ENCODE measurements around the gene BIN2.
"Not testable (repeated sequence)": the region's sequence is repeated elsewhere in the genome, so short reads cannot be mapped to it uniquely, and the experiment has no call there.

Gene BIN2

DNA sequence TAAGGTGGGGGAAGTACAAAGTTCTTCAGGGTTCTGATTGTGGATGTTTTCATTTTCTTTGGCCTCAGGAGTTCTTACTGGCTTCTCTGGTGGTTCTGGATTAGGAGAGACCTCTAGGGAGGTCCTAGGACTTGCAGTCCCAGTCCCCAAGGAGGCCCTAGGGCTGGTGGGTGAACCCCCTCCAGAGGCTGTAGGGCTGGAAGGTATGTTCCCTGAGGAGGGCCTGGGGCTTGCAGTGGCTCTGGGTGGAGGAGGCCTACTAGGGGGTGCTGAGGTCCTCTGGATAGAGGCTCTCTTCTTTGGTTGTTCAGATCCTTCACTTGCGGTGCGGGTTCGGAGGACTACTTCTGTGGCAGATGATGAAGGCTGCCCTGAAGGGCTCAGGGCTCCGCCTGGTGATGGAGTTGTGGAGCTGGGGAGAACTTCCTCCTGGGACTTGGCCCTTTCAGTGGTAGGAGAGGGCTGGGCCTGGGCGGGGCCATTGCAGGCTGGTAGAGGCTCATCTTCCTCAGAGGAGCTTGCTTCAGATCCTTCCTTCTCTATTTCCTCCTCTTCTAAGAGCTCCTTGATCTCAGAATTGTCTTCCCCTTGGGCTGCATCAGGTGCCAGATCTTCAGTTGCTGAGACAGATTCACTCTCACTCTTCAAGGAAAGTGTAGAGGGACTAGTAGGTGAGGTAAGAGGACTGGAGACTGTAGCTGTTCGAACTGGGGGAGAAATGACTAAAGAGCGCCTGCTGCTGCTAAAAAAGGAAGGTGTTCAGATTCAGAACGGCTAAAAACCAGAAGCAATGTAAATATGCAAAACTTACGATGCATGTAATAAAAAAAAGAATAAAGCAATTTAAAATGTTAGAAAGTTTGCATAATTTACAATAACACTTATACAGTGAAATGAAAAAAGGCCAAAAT, 32.1 kb downstream of the BIN2 start:
- not testable (repeated sequence) for H3K36me3 ChIP-seq (ENCODE audit: control insufficient read depth in 1 of 2, insufficient read depth in 2 of 2, low read length in 2 of 2); H3K4me3 ChIP-seq (ENCODE audit: low read depth in 1 of 2, low read length in 2 of 2); H3K27me3 ChIP-seq (ENCODE audit: control insufficient read depth in 1 of 2, insufficient read depth in 2 of 2, low read length in 2 of 2); H3K9me3 ChIP-seq (ENCODE audit: control insufficient read depth in 1 of 2, low read length in 2 of 2); H3K9ac ChIP-seq (ENCODE audit: low read depth in 1 of 2, low read length in 2 of 2); H3K27ac ChIP-seq (ENCODE audit: low read depth, low read length); H3K4me1 ChIP-seq (ENCODE audit: control insufficient read depth in 1 of 2, insufficient read depth in 2 of 2, low read length in 2 of 2)

DNA sequence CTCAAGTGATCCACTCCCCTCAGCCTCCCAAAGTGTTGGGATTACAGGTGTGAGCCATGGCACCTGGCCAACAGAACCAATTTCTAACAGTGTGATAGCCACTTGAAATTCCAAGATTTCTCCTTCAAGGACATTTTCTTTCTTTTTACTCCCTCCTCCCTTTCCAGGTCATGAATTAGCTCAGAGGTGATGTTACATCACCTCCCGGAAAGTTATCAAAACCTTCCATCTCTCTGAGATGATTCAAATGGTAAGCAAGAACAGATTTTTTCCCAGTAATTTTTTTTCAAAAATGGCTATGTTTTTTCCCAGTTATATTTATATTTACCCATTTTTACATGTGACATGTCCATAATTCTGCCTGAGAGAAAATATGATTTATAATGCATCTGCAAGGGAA, 38.1 kb downstream of the BIN2 start:
- Histone ChIP-seq H3K4me1 (ENCODE audit: control insufficient read depth in 1 of 2, insufficient read depth in 2 of 2, low read length in 2 of 2) (no peaks in the 10 kb centered on the region), H3K27me3 (ENCODE audit: control insufficient read depth in 1 of 2, insufficient read depth in 2 of 2, low read length in 2 of 2) (no peaks in the 10 kb centered on the region), H3K9ac (ENCODE audit: low read depth in 1 of 2, low read length in 2 of 2) (no peak overlapping the region), H3K9me3 (ENCODE audit: control insufficient read depth in 1 of 2, low read length in 2 of 2) (no peaks in the 10 kb centered on the region), H3K4me3 (ENCODE audit: low read depth in 1 of 2, low read length in 2 of 2) (no peak overlapping the region), H3K36me3 (ENCODE audit: control insufficient read depth in 1 of 2, insufficient read depth in 2 of 2, low read length in 2 of 2) (peaks cover 0 to 5% of the 10 kb centered on the region in 2 donors), H3K27ac (ENCODE audit: low read depth, low read length) (no peak overlapping the region)

DNA sequence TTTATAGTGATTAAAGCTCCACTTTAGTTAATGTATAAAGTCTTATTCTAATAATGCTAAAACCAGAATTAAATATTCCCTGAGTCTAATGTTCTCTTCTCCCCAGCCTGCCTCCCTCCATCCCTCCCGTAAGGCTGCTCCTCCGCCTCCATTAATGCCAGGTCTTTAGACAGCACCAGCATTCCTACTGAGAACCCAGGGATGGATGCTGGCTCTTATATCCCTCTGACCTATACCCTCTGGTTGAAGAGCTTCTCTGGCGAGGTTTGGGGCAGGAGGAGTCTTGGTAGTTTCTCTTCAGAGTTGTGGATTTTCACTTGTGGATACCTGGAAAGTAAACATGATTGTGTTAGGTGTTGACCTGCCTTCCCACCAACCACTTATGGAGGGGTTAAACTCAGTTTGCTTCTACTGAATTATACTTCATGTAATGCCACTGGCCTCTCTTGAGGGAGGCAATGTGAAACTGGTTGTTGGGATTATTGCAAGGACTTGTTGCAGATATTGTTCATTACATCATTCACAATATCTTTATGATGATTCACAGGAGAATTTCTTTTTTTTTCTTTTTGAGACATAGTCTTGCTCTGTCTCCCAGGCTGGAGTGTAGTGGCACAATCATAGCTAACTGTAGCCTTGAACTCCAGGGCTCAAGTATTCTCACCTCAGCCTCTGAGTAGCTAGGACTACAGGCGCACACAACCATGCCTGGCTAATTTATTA, 42.6 kb downstream of the BIN2 start:
- peaks cover 0 to 5% of the 10 kb centered on the region in 2 donors for H3K36me3 ChIP-seq (ENCODE audit: control insufficient read depth in 1 of 2, insufficient read depth in 2 of 2, low read length in 2 of 2)

DNA sequence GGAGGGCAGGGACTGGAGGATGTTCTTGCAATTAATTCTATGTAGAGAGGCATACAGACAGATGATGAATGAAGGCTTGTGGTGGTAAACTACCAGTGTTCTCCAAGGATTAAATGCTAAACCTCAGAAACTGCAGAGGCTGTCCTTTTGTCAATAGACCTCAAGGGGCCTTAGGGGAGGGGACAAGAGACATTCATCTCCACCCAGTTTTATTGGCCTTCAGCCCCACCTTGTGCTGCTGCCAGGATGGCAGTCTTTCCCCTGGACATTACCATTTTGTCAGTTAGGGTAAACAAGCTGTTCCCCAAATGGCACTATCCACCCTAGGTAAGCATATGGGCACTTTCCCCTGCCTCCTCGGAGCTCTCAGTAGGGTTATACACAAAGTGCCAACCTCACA, 48.9 kb downstream of the BIN2 start:
- Histone ChIP-seq H3K36me3 (ENCODE audit: control insufficient read depth in 1 of 2, insufficient read depth in 2 of 2, low read length in 2 of 2) (no peaks in the 10 kb centered on the region), H3K27me3 (ENCODE audit: control insufficient read depth in 1 of 2, insufficient read depth in 2 of 2, low read length in 2 of 2) (no peaks in the 10 kb centered on the region), H3K9ac (ENCODE audit: low read depth in 1 of 2, low read length in 2 of 2) (no peak overlapping the region), H3K9me3 (ENCODE audit: control insufficient read depth in 1 of 2, low read length in 2 of 2) (no peaks in the 10 kb centered on the region), H3K4me3 (ENCODE audit: low read depth in 1 of 2, low read length in 2 of 2) (no peak overlapping the region), H3K27ac (ENCODE audit: low read depth, low read length) (no peak overlapping the region), H3K4me1 (ENCODE audit: control insufficient read depth in 1 of 2, insufficient read depth in 2 of 2, low read length in 2 of 2) (peaks cover 14 to 16% of the 10 kb centered on the region in 2 donors)

More for the DNA sequence above, 42.6 kb downstream of the BIN2 start:
- H3K27me3 ChIP-seq (ENCODE audit: control insufficient read depth in 1 of 2, insufficient read depth in 2 of 2, low read length in 2 of 2) = no peaks in the 10 kb centered on the region
- no peak overlapping the region for H3K27ac ChIP-seq (ENCODE audit: low read depth, low read length)
- H3K9me3 ChIP-seq (ENCODE audit: control insufficient read depth in 1 of 2, low read length in 2 of 2) = no peaks in the 10 kb centered on the region
- H3K4me3 ChIP-seq (ENCODE audit: low read depth in 1 of 2, low read length in 2 of 2) = no peak overlapping the region
- H3K9ac ChIP-seq (ENCODE audit: low read depth in 1 of 2, low read length in 2 of 2) = no peak overlapping the region
- H3K4me1 ChIP-seq (ENCODE audit: control insufficient read depth in 1 of 2, insufficient read depth in 2 of 2, low read length in 2 of 2) = no peaks in the 10 kb centered on the region

DNA sequence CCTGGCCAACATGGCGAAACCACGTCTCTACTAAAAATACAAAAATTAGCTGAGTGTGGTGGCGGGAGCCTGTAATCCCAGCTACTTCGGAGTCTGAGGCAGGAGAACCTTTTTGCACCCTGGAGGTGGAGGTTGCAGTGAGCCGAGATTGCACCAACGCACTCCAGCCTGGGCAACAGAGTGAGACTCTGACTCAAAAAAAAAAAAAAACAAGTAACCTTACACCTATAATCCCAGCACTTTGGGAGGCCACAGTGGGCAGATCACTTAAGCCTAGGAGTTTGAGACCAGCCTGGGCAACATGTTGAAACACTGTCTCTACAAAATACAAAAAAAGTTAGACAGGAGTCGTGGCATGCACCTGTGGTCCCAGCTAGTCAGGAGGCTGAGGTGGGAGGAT, 51.2 kb downstream of the BIN2 start:
- peaks cover 16 to 21% of the 10 kb centered on the region in 2 donors for H3K4me1 ChIP-seq (ENCODE audit: control insufficient read depth in 1 of 2, insufficient read depth in 2 of 2, low read length in 2 of 2)
- not testable (repeated sequence) for H3K9ac ChIP-seq (ENCODE audit: low read depth in 1 of 2, low read length in 2 of 2); H3K9me3 ChIP-seq (ENCODE audit: control insufficient read depth in 1 of 2, low read length in 2 of 2); H3K4me3 ChIP-seq (ENCODE audit: low read depth in 1 of 2, low read length in 2 of 2); H3K36me3 ChIP-seq (ENCODE audit: control insufficient read depth in 1 of 2, insufficient read depth in 2 of 2, low read length in 2 of 2); H3K27ac ChIP-seq (ENCODE audit: low read depth, low read length); H3K27me3 ChIP-seq (ENCODE audit: control insufficient read depth in 1 of 2, insufficient read depth in 2 of 2, low read length in 2 of 2)

DNA sequence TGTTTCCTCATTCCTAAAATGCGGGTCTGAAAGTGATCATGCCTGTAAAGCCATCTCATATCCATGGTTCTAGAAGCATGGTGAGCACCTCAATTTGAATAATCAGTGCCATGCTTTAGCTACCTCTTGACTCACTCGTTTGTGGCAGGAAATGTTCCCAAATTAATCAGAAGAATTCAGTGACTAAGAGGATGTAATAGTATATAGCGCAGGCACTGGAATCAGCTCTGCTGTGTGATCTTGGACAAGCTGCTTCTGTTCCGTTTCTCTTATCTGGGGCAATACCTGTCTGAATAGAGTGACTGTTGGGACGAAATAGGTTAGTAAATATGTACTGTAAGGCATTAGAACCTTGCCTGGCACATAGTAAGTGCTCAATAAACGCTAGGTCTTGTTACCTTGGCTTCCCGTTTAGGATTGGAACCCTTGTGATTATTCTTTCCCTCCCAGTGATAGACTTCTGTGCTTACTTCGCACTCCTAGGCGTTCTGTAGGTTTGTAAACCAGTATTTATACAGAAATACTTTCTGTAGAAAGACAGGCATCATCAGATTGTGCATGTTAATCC, 52.9 kb downstream of the BIN2 start:
- peaks cover 16 to 21% of the 10 kb centered on the region in 2 donors for H3K4me1 ChIP-seq (ENCODE audit: control insufficient read depth in 1 of 2, insufficient read depth in 2 of 2, low read length in 2 of 2)

DNA sequence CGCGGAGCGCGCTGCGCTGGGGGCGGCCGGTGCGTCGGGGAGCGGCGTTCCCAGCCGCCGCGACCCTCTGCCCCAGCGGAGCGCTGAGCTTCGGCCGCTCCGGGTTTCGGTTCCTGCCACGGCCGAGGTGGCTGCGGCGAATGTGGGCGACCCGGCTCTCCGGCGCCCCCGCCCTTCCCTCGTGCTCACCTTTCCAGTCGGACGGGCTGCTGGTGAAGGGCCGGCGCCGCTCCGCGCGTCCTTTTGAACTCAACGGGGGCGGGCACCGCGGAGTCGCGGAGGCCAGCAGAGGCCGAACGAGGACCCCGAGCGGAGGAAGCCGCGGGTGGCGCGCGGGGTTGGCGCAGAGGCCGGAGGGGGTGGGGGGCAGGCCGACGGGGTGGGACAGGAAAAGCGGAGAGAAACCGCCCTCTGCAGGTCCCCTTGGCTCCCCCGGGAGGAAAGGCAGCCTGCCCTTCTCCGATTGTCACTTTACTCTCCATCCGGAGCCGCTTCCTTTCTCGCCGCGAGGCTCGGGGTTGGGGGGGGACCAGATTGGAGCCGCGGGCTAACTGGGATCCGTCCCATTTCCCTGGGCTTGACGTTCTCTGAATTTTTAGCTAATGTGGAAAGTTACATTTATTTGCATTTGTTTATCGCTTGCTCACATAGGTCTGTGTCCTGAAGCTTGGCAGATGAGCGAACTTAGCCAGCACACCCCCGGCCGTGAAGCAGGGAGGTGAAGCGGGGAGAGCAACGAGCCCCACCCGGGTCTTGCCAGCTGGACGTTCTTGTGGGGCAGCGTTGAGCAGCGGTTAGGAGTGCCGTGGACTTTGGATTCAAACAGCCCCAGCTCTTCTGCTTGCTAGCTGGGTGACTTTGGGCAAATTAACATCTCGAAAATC, 53.7 kb downstream of the BIN2 start, which contains the start of gene SMAGP:
Gene SMAGP (minus strand): TSS at position 349 of the 884 bp plus-strand sequence. CDS start 1,137 bp downstream, outside the sequence.
- H3K9me3 ChIP-seq (ENCODE audit: control insufficient read depth in 1 of 2, low read length in 2 of 2) = no peaks in the 10 kb centered on the region
- H3K27me3 ChIP-seq (ENCODE audit: control insufficient read depth in 1 of 2, insufficient read depth in 2 of 2, low read length in 2 of 2) = no peaks in the 10 kb centered on the region
- H3K4me3 ChIP-seq (ENCODE audit: low read depth in 1 of 2, low read length in 2 of 2) = peak within 1 kb of the TSS; percentile 81 to 87
- peaks cover 0 to 2% of the 10 kb centered on the region in 2 donors for H3K36me3 ChIP-seq (ENCODE audit: control insufficient read depth in 1 of 2, insufficient read depth in 2 of 2, low read length in 2 of 2)
- peak within 1 kb of the TSS; percentile 83 for H3K27ac ChIP-seq (ENCODE audit: low read depth, low read length)
- H3K9ac ChIP-seq (ENCODE audit: low read depth in 1 of 2, low read length in 2 of 2) = peak within 1 kb of the TSS; percentile 62 to 84
- peaks cover 15 to 21% of the 10 kb centered on the region in 2 donors for H3K4me1 ChIP-seq (ENCODE audit: control insufficient read depth in 1 of 2, insufficient read depth in 2 of 2, low read length in 2 of 2)

More for the DNA sequence above, 52.9 kb downstream of the BIN2 start:
- Histone ChIP-seq H3K9me3 (ENCODE audit: control insufficient read depth in 1 of 2, low read length in 2 of 2) (no peaks in the 10 kb centered on the region), H3K27me3 (ENCODE audit: control insufficient read depth in 1 of 2, insufficient read depth in 2 of 2, low read length in 2 of 2) (no peaks in the 10 kb centered on the region), H3K27ac (ENCODE audit: low read depth, low read length) (peak overlapping the region; percentile 83), H3K4me3 (ENCODE audit: low read depth in 1 of 2, low read length in 2 of 2) (peak overlapping the region; percentile 81 to 87), H3K36me3 (ENCODE audit: control insufficient read depth in 1 of 2, insufficient read depth in 2 of 2, low read length in 2 of 2) (peaks cover 0 to 2% of the 10 kb centered on the region in 2 donors), H3K9ac (ENCODE audit: low read depth in 1 of 2, low read length in 2 of 2) (peak overlapping the region; percentile 12 to 62)

DNA sequence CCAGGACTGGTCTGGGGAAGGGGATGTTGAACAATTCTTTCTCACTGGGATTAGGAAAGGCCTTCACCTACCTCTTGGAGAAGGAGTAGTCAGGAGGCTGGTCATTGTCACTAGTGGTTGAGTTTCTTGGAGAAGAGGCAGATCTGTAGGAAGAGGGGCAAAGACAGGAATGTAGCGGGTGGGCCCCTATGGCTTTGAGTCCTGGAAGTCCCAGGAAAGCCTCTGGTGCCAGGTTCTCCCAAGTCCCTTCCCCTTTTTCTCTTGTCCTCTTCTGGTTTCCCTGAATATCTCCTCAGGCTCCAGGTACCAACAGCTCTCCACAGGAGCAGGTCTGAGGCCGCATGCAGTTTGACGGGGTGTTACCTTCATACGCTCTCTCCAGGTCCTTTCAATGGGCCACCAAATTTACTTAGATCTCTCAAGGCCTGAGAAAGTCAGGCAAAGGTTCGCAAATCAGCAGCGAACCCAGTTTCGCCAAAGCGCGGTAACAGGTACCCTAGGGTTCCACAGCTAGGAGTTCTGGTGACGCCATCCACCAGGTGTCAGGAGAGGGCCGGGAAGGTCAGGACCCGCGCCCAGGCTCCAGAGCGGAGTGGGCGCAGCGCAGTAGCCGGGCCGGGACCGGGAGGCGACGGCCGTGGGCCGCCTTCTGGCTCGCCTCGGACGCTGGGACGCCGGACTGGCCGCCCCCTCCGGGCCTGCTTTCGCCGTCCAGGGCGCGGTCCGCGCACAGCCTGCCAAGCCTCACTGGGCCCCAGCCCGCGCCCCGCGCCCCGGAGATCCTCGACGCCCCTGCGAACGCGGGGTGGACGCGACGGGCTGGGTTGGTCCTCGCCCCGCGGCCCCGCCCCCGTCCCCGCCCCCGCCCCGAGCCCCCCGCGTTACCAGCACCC, 54.6 kb downstream of the BIN2 start:
- Histone ChIP-seq H3K27me3 (ENCODE audit: control insufficient read depth in 1 of 2, insufficient read depth in 2 of 2, low read length in 2 of 2) (no peaks in the 10 kb centered on the region), H3K27ac (ENCODE audit: low read depth, low read length) (peak overlapping the region; percentile 72), H3K36me3 (ENCODE audit: control insufficient read depth in 1 of 2, insufficient read depth in 2 of 2, low read length in 2 of 2) (peaks cover 0 to 2% of the 10 kb centered on the region in 2 donors), H3K9ac (ENCODE audit: low read depth in 1 of 2, low read length in 2 of 2) (peak overlapping the region; percentile 62 to 67), H3K4me3 (ENCODE audit: low read depth in 1 of 2, low read length in 2 of 2) (peak overlapping the region; percentile 81 to 87), H3K9me3 (ENCODE audit: control insufficient read depth in 1 of 2, low read length in 2 of 2) (no peaks in the 10 kb centered on the region), H3K4me1 (ENCODE audit: control insufficient read depth in 1 of 2, insufficient read depth in 2 of 2, low read length in 2 of 2) (peaks cover 7 to 21% of the 10 kb centered on the region in 2 donors)

DNA sequence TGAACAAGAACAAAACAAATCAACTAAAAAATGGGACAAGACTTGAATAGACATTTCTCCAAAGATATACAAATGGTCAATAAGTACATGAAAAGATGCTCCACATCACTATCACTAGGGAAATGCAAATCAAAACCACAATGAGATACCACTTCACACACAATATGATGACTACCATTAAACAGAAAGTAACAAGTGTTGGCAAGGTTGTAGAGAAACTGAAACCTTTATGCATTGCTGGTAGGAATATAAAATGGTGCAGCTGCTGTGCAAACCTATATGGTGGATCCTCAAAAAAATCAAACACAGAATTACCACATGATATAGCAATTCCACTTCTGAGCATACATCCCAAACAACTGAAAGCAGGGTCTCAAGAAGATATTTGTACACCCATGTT, 59.0 kb downstream of the BIN2 start:
- no peaks in the 10 kb centered on the region for H3K27me3 ChIP-seq (ENCODE audit: control insufficient read depth in 1 of 2, insufficient read depth in 2 of 2, low read length in 2 of 2)
- H3K9ac ChIP-seq (ENCODE audit: low read depth in 1 of 2, low read length in 2 of 2) = no peak overlapping the region

More for the DNA sequence above, 59.0 kb downstream of the BIN2 start:
- H3K36me3 ChIP-seq (ENCODE audit: control insufficient read depth in 1 of 2, insufficient read depth in 2 of 2, low read length in 2 of 2) = peaks cover 0 to 2% of the 10 kb centered on the region in 2 donors
- no peak overlapping the region for H3K4me3 ChIP-seq (ENCODE audit: low read depth in 1 of 2, low read length in 2 of 2)
- no peak overlapping the region for H3K27ac ChIP-seq (ENCODE audit: low read depth, low read length)
- peaks cover 0 to 7% of the 10 kb centered on the region in 2 donors for H3K4me1 ChIP-seq (ENCODE audit: control insufficient read depth in 1 of 2, insufficient read depth in 2 of 2, low read length in 2 of 2)
- no peaks in the 10 kb centered on the region for H3K9me3 ChIP-seq (ENCODE audit: control insufficient read depth in 1 of 2, low read length in 2 of 2)
